ENCODE results near the gene ABLIM2. TPM values are rescaled to one million over a fixed set of nuclear protein-coding genes. Genes with fewer than 3 reads are reported as not detected.

The ABLIM2 gene
- total RNA-seq, 2 donors from 2014 or later, result 2.6 to 7.3 TPM

DNA sequence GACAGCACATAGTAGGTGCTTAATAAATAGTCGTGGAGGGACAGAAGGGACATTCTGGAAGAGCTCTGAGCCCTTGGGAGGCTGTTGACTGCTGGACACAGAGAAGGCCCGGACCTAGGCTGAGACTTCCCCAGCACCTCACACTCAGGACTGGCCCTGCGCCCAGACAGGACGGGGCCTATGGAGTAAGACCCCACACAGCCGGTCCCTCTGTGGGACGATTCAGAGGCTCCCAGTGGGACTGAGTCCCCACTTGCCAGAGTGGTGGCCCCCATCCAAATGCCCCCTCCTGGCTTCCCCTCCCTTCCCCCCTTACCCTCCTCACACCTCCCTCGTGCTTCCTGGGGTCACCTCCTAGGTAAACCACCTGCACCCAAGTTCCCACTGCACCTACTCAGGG lies 8.9 kb downstream of the ABLIM2 start:
- WGBS, result 81% methylated on average over 7 of the region's 7 CpGs
- no peak for DNase-seq (ENCODE audit: low spot score)
- TF ChIP-seq, protein P1, sequence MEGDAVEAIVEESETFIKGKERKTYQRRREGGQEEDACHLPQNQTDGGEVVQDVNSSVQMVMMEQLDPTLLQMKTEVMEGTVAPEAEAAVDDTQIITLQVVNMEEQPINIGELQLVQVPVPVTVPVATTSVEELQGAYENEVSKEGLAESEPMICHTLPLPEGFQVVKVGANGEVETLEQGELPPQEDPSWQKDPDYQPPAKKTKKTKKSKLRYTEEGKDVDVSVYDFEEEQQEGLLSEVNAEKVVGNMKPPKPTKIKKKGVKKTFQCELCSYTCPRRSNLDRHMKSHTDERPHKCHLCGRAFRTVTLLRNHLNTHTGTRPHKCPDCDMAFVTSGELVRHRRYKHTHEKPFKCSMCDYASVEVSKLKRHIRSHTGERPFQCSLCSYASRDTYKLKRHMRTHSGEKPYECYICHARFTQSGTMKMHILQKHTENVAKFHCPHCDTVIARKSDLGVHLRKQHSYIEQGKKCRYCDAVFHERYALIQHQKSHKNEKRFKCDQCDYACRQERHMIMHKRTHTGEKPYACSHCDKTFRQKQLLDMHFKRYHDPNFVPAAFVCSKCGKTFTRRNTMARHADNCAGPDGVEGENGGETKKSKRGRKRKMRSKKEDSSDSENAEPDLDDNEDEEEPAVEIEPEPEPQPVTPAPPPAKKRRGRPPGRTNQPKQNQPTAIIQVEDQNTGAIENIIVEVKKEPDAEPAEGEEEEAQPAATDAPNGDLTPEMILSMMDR (IDR thresholded peaks at IDR 0.05), result no peak
- Histone ChIP-seq H3K27ac (no peak overlapping the region), H3K4me3 (no peak overlapping the region), H3K36me3 (no peaks in the 10 kb centered on the region), H3K9me3 (no peaks in the 10 kb centered on the region), H3K4me1 (replicated peaks) (no peaks in the 10 kb centered on the region), H3K27me3 (replicated peaks; ENCODE audit: insufficient read depth) (no peaks in the 10 kb centered on the region)
- intact Hi-C loops (cut with DNase I), result no loop called here

DNA sequence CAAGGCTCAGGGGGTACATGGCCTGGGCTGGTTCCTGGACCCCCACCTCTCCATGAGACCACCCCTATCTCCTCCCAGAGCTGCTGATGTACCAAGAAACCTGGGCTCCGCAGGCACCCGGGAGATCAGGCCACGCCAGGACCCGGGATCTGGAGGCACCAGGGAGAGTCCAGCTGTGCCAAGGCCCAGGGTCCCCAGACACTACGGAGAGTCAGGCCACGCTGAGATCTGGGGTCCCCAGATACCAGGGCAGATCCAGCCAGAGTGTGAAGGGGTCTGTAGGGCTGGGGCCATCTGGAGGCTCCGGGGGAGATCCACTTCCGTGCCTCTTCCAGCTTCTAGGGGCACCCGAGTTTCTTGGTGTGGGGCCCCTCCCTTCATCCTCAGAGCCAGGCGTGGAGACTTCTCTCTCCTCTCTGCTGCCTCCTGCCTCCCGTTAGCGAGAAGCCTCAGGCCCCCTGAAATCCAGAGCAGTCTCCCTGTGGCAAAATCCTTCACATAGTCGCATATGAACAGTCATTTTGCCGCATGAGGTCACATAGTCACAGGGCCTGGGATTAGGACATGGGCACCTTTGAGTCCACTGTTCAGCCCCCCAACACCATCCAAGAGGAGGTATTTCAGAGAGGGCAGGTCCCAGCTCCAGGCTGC lies 9.7 kb downstream of the ABLIM2 start:
- Histone ChIP-seq H3K9me3 (no peaks in the 10 kb centered on the region), H3K4me1 (replicated peaks) (no peaks in the 10 kb centered on the region), H3K36me3 (no peaks in the 10 kb centered on the region), H3K4me3 (no peak overlapping the region), H3K27ac (no peak overlapping the region), H3K27me3 (replicated peaks; ENCODE audit: insufficient read depth) (no peaks in the 10 kb centered on the region)
- no peak for DNase-seq (ENCODE audit: low spot score)
- TF ChIP-seq, protein P1 (IDR thresholded peaks at IDR 0.05), result no peak
- TF ChIP-seq POLR2A (IDR thresholded peaks at IDR 0.05) (no peak), POLR2AphosphoS5 (IDR thresholded peaks at IDR 0.05) (no peak)
- 94% methylated on average over 13 of the region's 14 CpGs for WGBS
- intact Hi-C loops (cut with DNase I), result no loop called here

DNA sequence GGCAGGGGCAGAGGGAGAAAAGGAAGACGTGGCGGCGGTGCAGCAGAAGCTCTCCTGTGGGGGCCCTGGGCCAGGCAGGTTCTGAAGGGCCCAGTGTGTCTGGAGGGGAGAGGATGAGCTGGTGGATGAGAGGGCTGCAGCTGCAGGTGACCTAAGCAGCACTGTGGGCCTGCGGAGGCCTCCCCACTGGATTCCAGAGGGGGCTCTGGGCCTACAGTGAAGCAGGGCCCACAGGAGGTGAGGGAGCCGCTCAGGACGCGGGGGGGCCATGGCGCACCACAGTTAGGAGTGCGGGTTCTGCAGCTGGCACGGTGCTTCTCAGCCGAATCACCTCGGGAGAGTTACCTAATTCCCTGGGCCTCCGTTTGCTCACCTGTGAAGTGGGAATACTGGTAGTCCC lies 10.5 kb downstream of the ABLIM2 start:
- Histone ChIP-seq H3K4me1 (replicated peaks) (no peaks in the 10 kb centered on the region), H3K36me3 (no peaks in the 10 kb centered on the region), H3K9me3 (no peaks in the 10 kb centered on the region), H3K4me3 (no peak overlapping the region), H3K27me3 (replicated peaks; ENCODE audit: insufficient read depth) (no peaks in the 10 kb centered on the region), H3K27ac (no peak overlapping the region)
- TF ChIP-seq POLR2A (IDR thresholded peaks at IDR 0.05) (no peak), POLR2AphosphoS5 (IDR thresholded peaks at IDR 0.05) (no peak)
- TF ChIP-seq, protein P1 (IDR thresholded peaks at IDR 0.05), result no peak
- no peak for DNase-seq (ENCODE audit: low spot score)
- WGBS, result 89% methylated on average over 13 of the region's 13 CpGs
- intact Hi-C loops (cut with DNase I), result no loop called here

DNA sequence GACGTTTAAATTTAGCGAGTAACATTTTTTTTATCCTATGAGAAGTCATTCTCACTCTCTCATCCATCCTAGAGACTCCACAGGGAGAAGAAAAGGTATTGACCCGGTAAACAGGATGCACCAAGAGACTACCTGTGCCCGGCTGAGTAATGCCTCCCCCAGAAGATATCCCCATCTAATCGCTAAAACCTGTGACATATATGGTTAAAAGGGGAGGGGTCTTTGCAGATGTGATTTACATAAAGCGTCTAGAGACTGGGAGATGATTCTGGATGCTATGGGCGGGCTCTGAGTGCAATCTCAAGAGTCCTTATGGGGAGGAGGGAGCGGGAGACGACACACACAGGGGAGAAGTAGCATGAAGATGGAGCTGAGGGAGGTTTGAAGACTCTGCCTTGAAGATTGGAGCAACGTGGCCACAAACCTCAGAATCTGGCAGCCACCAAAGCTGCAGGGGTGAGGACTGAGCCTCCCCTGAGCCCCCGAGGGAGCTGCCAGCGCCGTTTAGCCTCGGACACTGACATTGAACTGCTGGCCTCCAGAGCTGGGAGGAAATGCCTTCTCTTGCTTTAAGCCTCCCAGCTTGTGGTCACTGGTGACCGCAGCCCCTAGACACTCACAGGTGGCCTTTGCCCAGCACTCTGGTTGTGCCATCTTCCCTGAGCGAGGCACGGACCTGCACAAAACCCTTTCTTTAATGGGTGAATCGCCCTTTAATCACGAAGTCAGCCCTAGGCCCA lies 11.2 kb downstream of the ABLIM2 start:
- intact Hi-C loops (cut with DNase I), result no loop called here
- Histone ChIP-seq H3K27me3 (replicated peaks; ENCODE audit: insufficient read depth) (no peaks in the 10 kb centered on the region), H3K4me3 (no peak overlapping the region), H3K4me1 (replicated peaks) (no peaks in the 10 kb centered on the region), H3K27ac (no peak overlapping the region), H3K36me3 (no peaks in the 10 kb centered on the region), H3K9me3 (no peaks in the 10 kb centered on the region)
- WGBS, result 73% methylated on average over 19 of the region's 19 CpGs
- TF ChIP-seq, protein P1 (IDR thresholded peaks at IDR 0.05), result no peak
- TF ChIP-seq POLR2A (IDR thresholded peaks at IDR 0.05) (no peak), POLR2AphosphoS5 (IDR thresholded peaks at IDR 0.05) (no peak)
- no peak for DNase-seq (ENCODE audit: low spot score)

DNA sequence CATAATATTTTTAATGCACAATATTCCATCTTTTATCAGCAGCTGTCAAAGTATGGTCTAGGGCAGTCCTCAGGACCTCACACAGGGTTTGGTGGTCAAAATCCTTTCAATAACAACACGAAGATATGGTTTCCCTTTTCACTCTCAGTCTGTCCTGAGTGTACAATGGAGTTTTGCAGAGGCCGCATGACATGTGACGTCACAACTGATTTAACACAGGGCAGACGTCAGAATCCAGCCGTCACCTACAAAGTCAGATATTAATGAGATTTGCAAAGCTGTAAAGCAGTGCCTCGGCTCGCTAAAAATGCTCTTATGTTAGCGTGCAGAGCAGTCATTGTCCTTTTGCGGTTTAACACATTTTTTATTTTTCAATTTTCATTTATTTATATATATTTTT lies 12.5 kb downstream of the ABLIM2 start:
- 79% methylated on average over 9 of the region's 9 CpGs for WGBS
- no peak for DNase-seq (ENCODE audit: low spot score)
- H3K36me3 ChIP-seq, result no peaks in the 10 kb centered on the region
- H3K4me3 ChIP-seq, result no peak overlapping the region
- no peak overlapping the region for H3K27ac ChIP-seq
- no peaks in the 10 kb centered on the region for H3K9me3 ChIP-seq
- intact Hi-C loops (cut with DNase I), result no loop called here
- no peaks in the 10 kb centered on the region for H3K27me3 ChIP-seq (replicated peaks; ENCODE audit: insufficient read depth)
- H3K4me1 ChIP-seq (replicated peaks), result no peaks in the 10 kb centered on the region
- TF ChIP-seq POLR2AphosphoS5 (IDR thresholded peaks at IDR 0.05), result no peak
- TF ChIP-seq, protein P1 (IDR thresholded peaks at IDR 0.05), result no peak
- no peak for TF ChIP-seq POLR2A (IDR thresholded peaks at IDR 0.05)
